VCaP (cell line): ENCODE data around the gene VPS13D.

ENCODE experiments used
- H3K27ac ChIP-seq: fragments of 450-650 bp; 2 replicates; pipeline ENCODE4 v1.5.1; 2017
- TF ChIP-seq, protein P1 (sequence below): fragments of 450-650 bp; conservative IDR thresholded peaks from 2 replicates; pipeline ENCODE4 v1.5.1; 2017; ENCODE audit warnings: mild to moderate bottlenecking, moderate library complexity

Gene VPS13D

DNA sequence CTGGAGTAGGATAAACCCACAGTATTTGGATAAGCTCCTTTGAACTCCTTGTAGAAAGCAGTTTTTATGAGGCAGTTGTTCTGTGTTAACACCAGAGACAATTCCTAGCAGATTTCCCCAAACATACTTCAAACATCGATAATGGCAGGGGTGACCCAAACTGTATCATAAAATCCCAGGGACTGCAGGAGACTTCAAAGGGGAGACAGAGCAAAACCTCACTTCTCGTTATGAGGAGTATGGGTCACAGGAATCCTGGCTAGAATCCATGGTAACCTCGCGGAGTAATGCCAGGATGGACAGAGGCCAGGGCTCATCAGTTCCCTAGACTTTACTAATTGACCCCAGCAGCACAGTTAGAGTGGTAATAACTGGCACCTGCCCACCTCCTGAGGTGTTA lies 240.2 kb downstream of the VPS13D start:
- TF ChIP-seq, protein P1, sequence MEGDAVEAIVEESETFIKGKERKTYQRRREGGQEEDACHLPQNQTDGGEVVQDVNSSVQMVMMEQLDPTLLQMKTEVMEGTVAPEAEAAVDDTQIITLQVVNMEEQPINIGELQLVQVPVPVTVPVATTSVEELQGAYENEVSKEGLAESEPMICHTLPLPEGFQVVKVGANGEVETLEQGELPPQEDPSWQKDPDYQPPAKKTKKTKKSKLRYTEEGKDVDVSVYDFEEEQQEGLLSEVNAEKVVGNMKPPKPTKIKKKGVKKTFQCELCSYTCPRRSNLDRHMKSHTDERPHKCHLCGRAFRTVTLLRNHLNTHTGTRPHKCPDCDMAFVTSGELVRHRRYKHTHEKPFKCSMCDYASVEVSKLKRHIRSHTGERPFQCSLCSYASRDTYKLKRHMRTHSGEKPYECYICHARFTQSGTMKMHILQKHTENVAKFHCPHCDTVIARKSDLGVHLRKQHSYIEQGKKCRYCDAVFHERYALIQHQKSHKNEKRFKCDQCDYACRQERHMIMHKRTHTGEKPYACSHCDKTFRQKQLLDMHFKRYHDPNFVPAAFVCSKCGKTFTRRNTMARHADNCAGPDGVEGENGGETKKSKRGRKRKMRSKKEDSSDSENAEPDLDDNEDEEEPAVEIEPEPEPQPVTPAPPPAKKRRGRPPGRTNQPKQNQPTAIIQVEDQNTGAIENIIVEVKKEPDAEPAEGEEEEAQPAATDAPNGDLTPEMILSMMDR = no peak
- H3K27ac ChIP-seq = peak overlapping the region; percentile 70

DNA sequence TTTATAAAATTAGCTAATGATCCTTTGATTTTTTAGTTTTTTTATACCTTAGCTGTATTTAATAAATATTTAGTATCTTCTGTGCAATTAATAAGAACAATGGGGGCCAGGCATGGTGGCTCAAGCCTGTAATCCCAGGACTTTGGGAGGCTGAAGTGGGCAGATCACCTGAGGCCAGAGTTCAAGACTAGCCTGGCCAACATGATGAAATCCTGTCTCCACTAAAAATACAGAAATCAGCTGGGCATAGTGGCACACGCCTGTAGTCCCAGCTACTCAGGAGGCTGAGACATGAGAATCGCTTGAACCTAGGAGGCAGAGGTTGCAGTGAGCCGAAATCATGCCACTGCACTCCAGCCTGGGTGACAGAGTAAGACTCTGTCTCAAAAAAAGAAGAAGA lies 241.1 kb downstream of the VPS13D start:
- H3K27ac ChIP-seq = peak overlapping the region; percentile 70

DNA sequence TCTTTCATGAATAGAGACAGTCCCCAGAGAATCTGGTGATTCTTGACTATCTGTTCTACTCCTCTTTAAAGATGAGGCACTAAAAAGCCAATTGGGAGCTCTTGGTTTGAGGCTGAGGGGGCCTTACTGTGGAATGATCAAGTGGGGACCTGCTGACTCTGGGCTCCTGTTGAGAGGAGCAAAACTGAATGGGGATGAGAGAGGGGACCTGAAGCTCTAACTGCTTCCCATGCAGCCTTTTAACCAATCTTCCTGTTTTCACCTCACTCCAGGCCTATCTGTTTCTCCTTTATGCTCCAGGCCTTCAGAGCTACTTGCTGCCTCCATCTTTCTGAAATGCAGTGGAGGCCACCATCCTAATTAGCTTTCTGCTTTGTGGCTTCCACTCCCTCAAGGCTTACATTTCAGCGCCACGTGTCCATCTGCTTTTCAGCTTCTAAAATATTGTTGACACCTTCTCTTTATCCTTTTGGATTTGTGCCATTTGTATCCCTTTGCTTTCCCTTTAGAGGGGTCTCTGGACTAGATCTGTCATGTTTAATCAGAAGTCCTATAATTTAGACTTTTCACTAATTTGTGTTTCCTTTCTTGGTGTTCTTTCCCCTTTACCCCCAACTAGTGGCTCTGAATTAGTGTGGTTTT lies 242.4 kb downstream of the VPS13D start:
- TF ChIP-seq, protein P1 = no peak
- peak overlapping the region; percentile 96; the same call in 1 of the 2 replicates for H3K27ac ChIP-seq

DNA sequence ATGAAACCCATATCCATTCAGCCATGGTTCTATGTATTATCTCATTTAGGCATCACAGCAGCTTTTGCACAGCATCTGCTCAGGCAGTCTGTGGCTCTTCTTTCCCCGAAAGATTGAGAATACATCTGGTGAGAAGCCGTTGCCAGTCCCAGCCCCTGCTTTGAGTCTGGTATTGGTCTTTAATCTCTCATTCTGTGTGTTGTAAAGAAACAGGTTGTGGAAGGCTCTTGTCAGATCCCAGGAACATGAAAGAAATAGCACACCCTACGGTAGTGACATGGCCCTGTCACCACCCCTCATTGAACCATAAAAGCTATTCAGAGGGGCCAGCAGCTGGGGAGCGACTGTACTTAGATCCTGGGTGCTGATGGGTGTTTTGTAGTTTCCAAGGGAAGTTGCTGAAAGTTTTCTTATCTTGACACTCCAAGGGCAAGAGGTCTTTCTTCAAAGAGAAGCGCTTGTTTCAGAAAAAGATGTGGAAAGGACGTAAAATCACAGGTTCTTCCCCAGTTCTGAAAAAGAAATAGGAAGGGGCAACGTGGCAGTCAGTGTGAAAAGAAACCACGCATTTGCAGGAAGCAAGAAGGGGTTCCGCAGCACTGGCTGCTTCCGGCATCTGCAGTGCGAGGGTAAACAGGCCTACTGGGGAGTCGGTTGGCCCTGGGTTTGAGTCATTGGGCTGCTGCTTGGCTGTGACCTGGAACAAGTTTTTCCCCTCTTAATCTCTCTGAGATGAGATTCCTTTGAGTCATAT lies 243.1 kb downstream of the VPS13D start:
- TF ChIP-seq, protein P1 = no peak
- peak overlapping the region; percentile 96 for H3K27ac ChIP-seq

DNA sequence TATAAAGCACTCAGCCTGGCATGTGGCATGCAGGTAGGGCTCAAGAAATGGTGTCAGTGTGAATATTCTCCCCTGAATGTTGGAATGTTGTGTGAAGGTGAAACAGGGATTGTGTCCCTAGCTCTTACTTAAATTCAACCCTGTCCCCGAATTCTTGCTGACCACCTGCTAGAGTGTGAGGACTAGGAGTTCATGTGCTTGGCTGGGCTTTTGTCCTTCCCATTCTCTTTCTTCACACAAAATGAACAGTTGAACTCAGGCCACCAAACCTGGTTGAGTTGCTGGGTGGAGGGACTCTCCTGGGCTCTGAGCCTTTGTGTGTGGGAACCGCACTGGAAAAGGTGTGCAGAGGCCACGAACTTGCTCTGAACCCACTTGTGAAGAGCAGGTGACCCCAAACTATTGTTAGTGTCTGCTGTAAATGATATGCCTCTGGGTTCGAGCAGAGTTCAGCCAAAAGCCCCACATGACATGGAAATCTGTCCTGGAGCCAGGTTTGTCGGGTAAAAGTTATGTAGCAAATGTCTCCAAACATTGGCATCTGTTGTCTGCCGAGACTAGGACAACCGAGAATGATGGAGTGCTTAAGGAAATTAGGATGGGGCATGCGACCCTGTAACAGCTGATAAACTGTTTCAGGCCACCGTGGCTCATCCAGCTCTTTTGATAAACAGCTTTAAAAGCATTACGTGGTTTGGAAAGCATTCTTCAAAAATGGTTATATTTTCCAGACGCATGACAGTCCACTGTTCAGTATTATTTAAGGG lies 243.9 kb downstream of the VPS13D start:
- peak overlapping the region; percentile 96 for H3K27ac ChIP-seq
- TF ChIP-seq, protein P1 = no peak

DNA sequence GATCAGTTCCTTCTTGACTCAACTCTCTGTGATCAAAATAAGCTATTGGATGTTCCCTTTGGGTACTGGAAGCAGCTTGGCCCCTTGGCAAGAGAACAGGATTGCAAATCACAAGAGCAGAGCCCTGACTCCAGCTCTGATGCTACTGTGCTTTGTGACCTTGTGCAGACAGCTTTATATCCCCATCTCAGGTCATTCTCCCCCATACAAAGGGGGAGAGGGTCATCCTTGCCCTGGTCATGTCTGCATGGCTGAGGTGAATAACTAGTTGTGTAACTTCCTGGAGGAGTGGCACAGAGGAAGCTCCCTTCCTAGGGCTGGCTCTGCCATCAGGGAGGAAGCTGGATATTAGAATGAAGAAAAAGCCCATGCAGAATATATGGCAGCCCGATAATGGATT lies 245.3 kb downstream of the VPS13D start:
- TF ChIP-seq, protein P1 = no peak
- H3K27ac ChIP-seq = peak overlapping the region; percentile 96

DNA sequence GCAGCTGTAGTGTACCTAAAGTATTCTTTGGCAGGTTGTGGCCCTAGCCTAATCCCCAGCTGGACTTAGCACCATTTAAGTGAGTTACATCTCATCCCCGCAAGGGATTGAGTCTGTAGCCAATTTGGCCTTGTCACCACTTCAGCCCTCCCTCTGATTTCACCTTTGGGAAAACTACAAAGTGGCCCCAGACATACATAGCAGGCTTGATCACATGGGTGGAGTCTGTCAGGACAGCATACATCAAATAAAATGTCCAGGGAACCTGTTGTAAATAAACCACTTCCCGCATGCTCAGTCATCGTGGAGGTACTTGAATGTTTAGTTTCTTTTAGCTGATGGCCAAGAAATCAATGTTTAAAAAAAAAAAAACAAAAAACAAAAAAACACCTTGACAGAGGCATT lies 245.7 kb downstream of the VPS13D start:
- H3K27ac ChIP-seq = peak overlapping the region; percentile 96
- TF ChIP-seq, protein P1 = no peak
